Prostate gland (tissue), 2 donors: Measurements from ENCODE around the gene PRDM11. TPM values are rescaled to one million over a fixed set of nuclear protein-coding genes. Genes with fewer than 3 reads are reported as not detected.
A peak's percentile ranks its signal among the peaks of the same experiment; 100 is the strongest.

Source experiments
- DNase-seq: peaks from one replicate; pipeline ENCODE4 v3.0.0-alpha.2; 2019; ENCODE audit warnings: low spot score
- H3K27ac ChIP-seq, 2 donors: fragments of 200-600 bp; sonication (generic); 2 replicates each; pipeline ENCODE4 v1.5.1; 2017 to 2019
- H3K27me3 ChIP-seq: fragments of 200-600 bp; sonication (generic); replicated peaks from 2 replicates; pipeline ENCODE4 v1.5.1; 2019; ENCODE audit not compliant: insufficient read depth
- H3K36me3 ChIP-seq, 2 donors: fragments of 200-600 bp; sonication (generic); 1 replicate in 1 of 2; 2 replicates in 1 of 2; pipeline versions ENCODE4 v1.5.1 to v1.8.1; 2017 to 2019
- H3K4me1 ChIP-seq: fragments of 200-600 bp; sonication (generic); replicated peaks from 2 replicates; pipeline ENCODE4 v1.5.1; 2019
- H3K4me3 ChIP-seq, 2 donors: fragments of 200-600 bp; sonication (generic); 2 replicates each; pipeline ENCODE4 v1.5.1; 2017 to 2019
- H3K9me3 ChIP-seq: fragments of 200-600 bp; sonication (generic); 2 replicates; pipeline ENCODE4 v1.5.1; 2017
- CTCF ChIP-seq, 4 experiments: fragments of 200-600 bp in 2 of 4; fragments of 450-650 bp in 2 of 4; sonication (generic) in 2 of 4; IDR thresholded peaks; 1 replicate in 3 of 4; 2 replicates in 1 of 4; pipeline ENCODE4 v1.5.1; 2016 to 2019; ENCODE audit warnings: antibody characterized with exemption in 4 of 4, mild to moderate bottlenecking in 2 of 4, moderate library complexity in 2 of 4
- POLR2A ChIP-seq: fragments of 450-650 bp; IDR thresholded peaks from one replicate; pipeline ENCODE4 v1.6.1; 2016; ENCODE audit warnings: antibody characterized with exemption, mild to moderate bottlenecking
- POLR2AphosphoS5 ChIP-seq: sonication (generic); formaldehyde crosslinking; IDR thresholded peaks from one replicate; pipeline ENCODE4 v1.6.1; 2017; ENCODE audit warnings: antibody characterized with exemption
- WGBS: methylation state at CpG from one replicate; pipeline ENCODE4 v1.1.5; 2018; 5-methylcytosine and 5-hydroxymethylcytosine counted together
- intact Hi-C: fragments of 100-400 bp; cut with DNase I; formaldehyde crosslinking; loops from one replicate; pipeline ENCODE4 v1.14.2; 2022
- total RNA-seq, 2 donors: library from RNA; depleted of rRNA; stranded (reverse); fragments of >200 nt; gene quantifications; one replicate each; pipeline ENCODE4 v1.1.0, GENCODE V29; 2016

The PRDM11 gene
- total RNA-seq, 2 donors from 2014 or later: 13.1 to 15.3 TPM

DNA sequence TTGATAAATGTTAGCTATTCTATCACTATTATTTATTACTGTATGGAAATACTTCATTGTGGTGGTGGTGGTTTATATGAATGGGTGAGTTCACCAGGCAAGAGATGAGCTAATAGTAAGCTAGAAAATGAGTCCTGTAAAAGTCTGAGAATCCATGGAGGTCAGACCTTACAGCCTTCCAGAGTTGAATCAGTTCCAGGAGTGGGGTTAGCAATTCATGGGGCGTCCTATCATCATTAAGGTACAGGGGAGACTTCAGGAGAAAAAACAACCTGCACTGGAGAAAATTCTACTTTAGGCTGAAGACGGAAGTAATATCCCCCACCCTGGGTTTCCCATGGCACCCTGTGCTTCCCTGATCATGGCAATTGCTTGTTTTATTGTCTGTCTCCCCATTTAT is 133.2 kb downstream of the PRDM11 start:
- intact Hi-C loops: no loop called here
- H3K36me3 ChIP-seq: no peaks in the 10 kb centered on the region
- no peak overlapping the region for H3K4me3 ChIP-seq
- TF ChIP-seq CTCF (IDR thresholded peaks at IDR 0.05) (no peak), POLR2A (no peak), POLR2AphosphoS5 (no peak)
- no peaks in the 10 kb centered on the region for H3K9me3 ChIP-seq
- H3K4me1 ChIP-seq: no peaks in the 10 kb centered on the region
- H3K27me3 ChIP-seq: no peaks in the 10 kb centered on the region
- no peak for DNase-seq
- 91% methylated on average over 2 of the region's 2 CpGs for WGBS
- H3K27ac ChIP-seq: no peak overlapping the region

- Histone ChIP-seq H3K4me1 (no peaks in the 10 kb centered on the region), H3K9me3 (no peaks in the 10 kb centered on the region), H3K27me3 (no peaks in the 10 kb centered on the region), H3K36me3 (no peaks in the 10 kb centered on the region), H3K4me3 (no peak overlapping the region), H3K27ac (no peak overlapping the region)
- DNase-seq: no peak
- WGBS: 38% methylated on average over 3 of the region's 3 CpGs
- TF ChIP-seq CTCF (IDR thresholded peaks at IDR 0.05): no peak
- TF ChIP-seq POLR2AphosphoS5: peak; percentile 15
- intact Hi-C loops: no loop called here
Observed at GRCh38 chr11:45280449-45280848, 134.0 kb downstream of the PRDM11 start.

- 85% methylated on average over 6 of the region's 6 CpGs for WGBS
- H3K36me3 ChIP-seq: no peaks in the 10 kb centered on the region
- H3K9me3 ChIP-seq: no peaks in the 10 kb centered on the region
- intact Hi-C loops: no loop called here
- no peak for DNase-seq
- H3K4me1 ChIP-seq: no peaks in the 10 kb centered on the region
- H3K27me3 ChIP-seq: no peaks in the 10 kb centered on the region
- no peak for TF ChIP-seq POLR2A
- no peak for TF ChIP-seq POLR2AphosphoS5
- TF ChIP-seq CTCF (IDR thresholded peaks at IDR 0.05): no peak
- H3K27ac ChIP-seq: no peak overlapping the region
- H3K4me3 ChIP-seq: no peak overlapping the region
Observed at GRCh38 chr11:45282081-45282480, 135.6 kb downstream of the PRDM11 start.

Other genes with a start within 250 kb of the PRDM11 start
- 100 to 1,000 TPM in 1 of 2 donors, 10 to 100 TPM in 1; 72.0 to 115 TPM for gene TP53I11, start 195.8 kb upstream of the PRDM11 start, total RNA-seq
- 1 to 10 TPM in 1 of 2 donors, under 1 TPM in 1; 0.80 to 4.8 TPM for gene SYT13, start 139.7 kb downstream of the PRDM11 start, total RNA-seq